Type B pancreatic cell (in vitro differentiated cells): ENCODE results near the gene CRLF2. TPM values are rescaled to one million over a fixed set of nuclear protein-coding genes. Genes with fewer than 3 reads are reported as not detected.
"Not testable (repeated sequence)": the region's sequence is repeated elsewhere in the genome, so short reads cannot be mapped to it uniquely, and the experiment has no call there.

Experiments used
- DNase-seq: peaks from one replicate; pipeline ENCODE4 v3.0.0; 2021; ENCODE audit warnings: mixed read lengths; ENCODE audit not compliant: unreplicated experiment; ENCODE audit errors: extremely low spot score
- H3K27ac Mint-ChIP-seq: 2 replicates; pipeline ENCODE4 v1.8.0; 2021; ENCODE audit warnings: mild to moderate bottlenecking, mixed read lengths
- H3K27me3 Mint-ChIP-seq: 2 replicates; pipeline ENCODE4 v1.8.0; 2021; ENCODE audit warnings: mixed read lengths
- H3K36me3 Mint-ChIP-seq: 2 replicates; pipeline ENCODE4 v1.8.0; 2021; ENCODE audit warnings: mixed read lengths
- H3K4me1 Mint-ChIP-seq: one replicate; pipeline ENCODE4 v1.8.0; 2021; ENCODE audit warnings: mixed read lengths; ENCODE audit not compliant: unreplicated experiment
- H3K4me3 Mint-ChIP-seq: 2 replicates; pipeline ENCODE4 v1.8.0; 2021; ENCODE audit warnings: mild to moderate bottlenecking, mixed read lengths
- H3K9me3 Mint-ChIP-seq: 2 replicates; pipeline ENCODE4 v1.8.0; 2021; ENCODE audit warnings: mixed read lengths
- total RNA-seq: library from RNA; stranded (reverse); gene quantifications from 2 replicates; pipeline ENCODE4 v1.2.1, GENCODE V29; 2021; ENCODE audit warnings: low replicate concordance
- TF ChIP-seq, protein P1 (sequence below): fragments of 200-600 bp; sonication (generic); conservative IDR thresholded peaks from 2 replicates; pipeline ENCODE4 v1.5.0; 2021; ENCODE audit warnings: antibody characterized with exemption, mild to moderate bottlenecking

Gene CRLF2
- total RNA-seq, 1 donor from 2014 or later = not detected

DNA sequence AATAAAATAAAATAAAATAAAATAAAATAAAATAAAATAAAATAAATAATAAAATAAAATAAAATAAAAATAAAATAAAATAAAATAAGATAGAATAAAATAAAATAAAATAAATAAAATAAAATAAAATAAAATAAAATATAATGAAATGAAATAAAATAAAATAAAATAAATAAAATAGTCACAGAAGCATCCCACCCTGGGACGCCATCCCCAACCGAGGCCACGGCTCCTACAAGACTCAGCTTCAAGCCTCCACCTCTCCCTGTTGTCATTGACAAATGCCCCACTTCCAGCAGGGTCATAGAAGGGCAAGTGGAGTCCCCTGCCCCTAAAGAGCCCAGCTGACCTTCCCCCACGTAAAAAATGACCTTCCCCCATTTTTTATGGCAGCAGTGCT, 30.2 kb downstream of the CRLF2 start:
- H3K27ac Mint-ChIP-seq = no peak overlapping the region
- TF ChIP-seq, protein P1, sequence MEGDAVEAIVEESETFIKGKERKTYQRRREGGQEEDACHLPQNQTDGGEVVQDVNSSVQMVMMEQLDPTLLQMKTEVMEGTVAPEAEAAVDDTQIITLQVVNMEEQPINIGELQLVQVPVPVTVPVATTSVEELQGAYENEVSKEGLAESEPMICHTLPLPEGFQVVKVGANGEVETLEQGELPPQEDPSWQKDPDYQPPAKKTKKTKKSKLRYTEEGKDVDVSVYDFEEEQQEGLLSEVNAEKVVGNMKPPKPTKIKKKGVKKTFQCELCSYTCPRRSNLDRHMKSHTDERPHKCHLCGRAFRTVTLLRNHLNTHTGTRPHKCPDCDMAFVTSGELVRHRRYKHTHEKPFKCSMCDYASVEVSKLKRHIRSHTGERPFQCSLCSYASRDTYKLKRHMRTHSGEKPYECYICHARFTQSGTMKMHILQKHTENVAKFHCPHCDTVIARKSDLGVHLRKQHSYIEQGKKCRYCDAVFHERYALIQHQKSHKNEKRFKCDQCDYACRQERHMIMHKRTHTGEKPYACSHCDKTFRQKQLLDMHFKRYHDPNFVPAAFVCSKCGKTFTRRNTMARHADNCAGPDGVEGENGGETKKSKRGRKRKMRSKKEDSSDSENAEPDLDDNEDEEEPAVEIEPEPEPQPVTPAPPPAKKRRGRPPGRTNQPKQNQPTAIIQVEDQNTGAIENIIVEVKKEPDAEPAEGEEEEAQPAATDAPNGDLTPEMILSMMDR = no peak
- peaks cover 5% of the 10 kb centered on the region for H3K4me1 Mint-ChIP-seq
- no peaks in the 10 kb centered on the region for H3K36me3 Mint-ChIP-seq
- no peaks in the 10 kb centered on the region for H3K27me3 Mint-ChIP-seq
- DNase-seq = no peak
- H3K9me3 Mint-ChIP-seq = no peaks in the 10 kb centered on the region
- H3K4me3 Mint-ChIP-seq = no peak overlapping the region

DNA sequence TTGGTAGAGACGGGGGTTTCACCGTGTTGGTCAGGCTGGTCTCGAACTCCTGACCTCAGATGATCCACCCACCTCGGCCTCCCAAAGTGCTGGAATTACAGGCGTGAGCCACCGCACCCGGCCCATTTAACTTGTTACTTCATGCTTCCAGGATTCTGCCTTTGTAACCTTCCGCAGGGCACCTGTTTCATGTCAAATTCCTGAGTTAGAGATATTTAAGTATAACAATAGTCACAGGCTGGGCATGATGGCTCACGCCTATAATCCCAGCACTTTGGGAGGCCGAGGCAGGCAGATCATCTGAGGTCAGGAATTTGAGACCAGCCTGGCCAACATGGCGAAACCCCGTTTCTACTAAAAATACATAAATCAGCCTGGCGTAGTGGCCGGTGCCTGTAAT, 30.8 kb downstream of the CRLF2 start:
- H3K4me3 Mint-ChIP-seq, H3K36me3 Mint-ChIP-seq, H3K9me3 Mint-ChIP-seq, H3K27me3 Mint-ChIP-seq, H3K4me1 Mint-ChIP-seq, H3K27ac Mint-ChIP-seq: not testable (repeated sequence)
- peak; percentile 29 for DNase-seq

DNA sequence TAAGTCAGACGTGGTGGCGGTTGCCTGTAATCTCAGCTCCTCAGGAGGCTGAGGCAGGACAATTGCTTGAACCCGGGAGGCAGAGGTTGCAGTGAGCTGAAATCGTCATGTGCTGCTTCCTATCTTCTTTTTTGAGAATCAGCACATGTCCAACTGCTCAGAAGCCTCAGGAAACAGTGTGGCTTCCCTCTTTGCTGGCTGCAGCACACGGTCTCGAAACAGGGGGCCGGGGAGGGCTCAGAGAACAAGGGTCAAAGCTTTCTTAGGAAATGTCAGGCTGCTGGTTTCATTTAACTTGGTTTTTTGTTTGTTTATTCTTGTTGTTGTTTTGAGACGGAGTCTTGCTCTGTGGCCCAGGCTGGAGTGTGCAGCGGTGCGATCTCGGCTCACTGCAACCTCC, 31.3 kb downstream of the CRLF2 start:
- no peaks in the 10 kb centered on the region for H3K27me3 Mint-ChIP-seq

DNA sequence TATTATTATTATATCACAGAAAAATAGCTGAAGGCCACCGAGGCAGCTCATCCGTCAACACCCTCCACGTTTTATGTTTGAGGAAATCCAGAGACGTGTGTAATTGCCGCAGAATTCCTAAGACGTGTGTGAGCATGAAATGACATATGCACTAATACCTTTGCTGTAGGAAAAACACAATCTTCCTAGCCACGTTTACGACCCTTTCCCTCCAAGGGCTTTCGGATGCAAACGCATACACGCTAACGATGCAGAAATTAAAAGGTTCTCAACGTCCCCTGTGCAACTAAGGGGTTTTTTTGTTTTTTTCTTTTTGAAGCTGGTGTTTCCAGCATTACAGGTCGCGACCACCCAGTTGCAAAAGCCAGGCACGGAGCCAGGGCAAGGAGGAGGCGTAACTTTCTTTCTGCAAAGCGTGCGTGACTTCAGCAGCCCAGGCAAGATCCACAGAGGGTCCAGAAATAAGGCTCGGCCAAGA, 33.8 kb downstream of the CRLF2 start:
- Mint-ChIP-seq H3K4me3 (peak overlapping the region; percentile 80), H3K27ac (peak overlapping the region; percentile 73), H3K4me1 (peaks cover 5% of the 10 kb centered on the region), H3K9me3 (no peaks in the 10 kb centered on the region), H3K27me3 (peaks cover 3% of the 10 kb centered on the region), H3K36me3 (no peaks in the 10 kb centered on the region)
- peak; percentile 67 for DNase-seq
- TF ChIP-seq, protein P1 = no peak

More for the DNA sequence above, 31.3 kb downstream of the CRLF2 start:
- DNase-seq = no peak
- Mint-ChIP-seq H3K9me3 (no peaks in the 10 kb centered on the region), H3K27ac (no peak overlapping the region), H3K4me3 (no peak overlapping the region), H3K36me3 (no peaks in the 10 kb centered on the region), H3K4me1 (peaks cover 5% of the 10 kb centered on the region)
- TF ChIP-seq, protein P1 = no peak

DNA sequence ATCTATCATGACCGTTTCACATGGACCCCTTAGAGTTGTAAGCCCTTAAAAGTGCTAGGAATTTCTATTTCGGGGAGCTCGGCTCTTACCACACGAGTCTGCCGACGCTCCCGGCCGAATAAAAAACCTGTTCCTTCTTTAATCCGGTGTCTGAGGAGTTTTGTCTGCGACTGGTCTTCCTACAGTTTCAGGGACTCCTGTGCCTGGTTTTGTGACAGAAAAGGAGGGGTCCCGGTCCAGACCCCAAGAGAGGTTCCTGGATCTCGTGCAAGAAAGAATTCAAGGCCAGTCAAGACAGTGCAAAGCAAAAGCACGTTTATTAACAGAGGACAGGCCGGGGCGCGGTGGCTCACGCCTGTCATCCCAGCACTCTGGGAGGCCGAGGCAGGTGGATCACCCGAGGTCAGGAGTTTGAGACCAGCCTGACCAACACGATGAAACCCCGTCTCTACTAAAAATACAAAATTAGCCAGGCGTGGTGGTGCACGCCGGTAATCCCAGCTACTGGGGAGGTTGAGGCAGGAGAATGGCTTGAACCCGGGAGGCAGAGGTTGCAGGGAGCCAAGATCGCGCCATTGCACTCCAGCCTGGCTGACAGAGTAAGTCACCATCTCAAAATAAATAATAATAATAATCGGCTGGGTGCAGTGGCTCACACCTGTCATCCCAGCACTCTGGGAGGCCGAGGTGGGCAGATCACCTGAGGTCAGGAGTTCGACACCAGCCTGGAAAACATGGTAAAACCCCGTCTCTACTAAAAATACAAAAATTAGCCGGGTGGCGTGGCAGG, 35.7 kb downstream of the CRLF2 start:
- not testable (repeated sequence) for H3K27ac Mint-ChIP-seq, H3K36me3 Mint-ChIP-seq, H3K4me3 Mint-ChIP-seq, H3K9me3 Mint-ChIP-seq, H3K4me1 Mint-ChIP-seq
- peak; percentile 39 for DNase-seq
- peaks cover 19% of the 10 kb centered on the region for H3K27me3 Mint-ChIP-seq

DNA sequence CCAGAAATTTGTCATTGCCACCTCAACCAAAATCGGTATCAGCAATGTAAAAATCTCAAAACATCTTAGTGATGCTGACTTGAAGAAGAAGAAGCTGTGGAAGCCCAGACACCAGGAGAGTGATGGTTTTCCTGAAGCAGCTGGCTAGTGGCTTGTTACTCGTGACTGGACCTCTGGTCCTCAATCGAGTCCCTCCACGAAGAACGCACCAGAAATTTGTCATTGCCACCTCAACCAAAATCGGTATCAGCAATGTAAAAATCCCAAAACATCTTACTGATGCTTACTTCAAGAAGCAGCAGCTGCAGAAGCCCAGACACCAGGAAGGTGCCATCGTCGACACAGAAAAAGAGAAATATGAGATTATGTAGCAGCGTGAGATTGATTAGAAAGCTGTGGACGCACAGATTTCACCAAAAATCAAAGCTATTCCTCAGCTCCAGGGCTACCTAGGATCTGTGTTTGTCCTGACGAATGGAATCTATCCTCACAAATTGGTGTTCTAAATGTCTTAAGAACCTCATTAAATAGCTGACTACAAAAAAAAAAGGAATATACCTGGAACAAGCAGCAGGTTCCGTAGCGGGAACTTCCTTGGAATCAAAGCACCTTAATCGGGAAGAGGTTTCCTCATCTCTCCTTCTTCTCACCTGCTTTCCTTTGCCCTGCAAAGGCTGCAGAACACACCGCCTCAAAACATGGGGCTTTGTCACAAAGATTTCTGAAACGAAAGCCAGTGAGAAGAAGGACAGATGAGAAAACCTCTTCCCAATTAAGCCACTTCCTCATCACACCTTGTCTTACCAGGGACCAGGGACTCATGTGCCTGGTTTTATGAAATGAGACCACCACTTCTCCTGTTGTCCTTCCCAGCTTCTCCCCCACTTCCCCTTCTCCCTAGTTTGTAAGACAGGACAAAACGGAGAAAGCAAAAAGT, 37.6 kb downstream of the CRLF2 start:
- Mint-ChIP-seq H3K27me3 (peaks cover 31% of the 10 kb centered on the region), H3K4me1 (peaks cover 11% of the 10 kb centered on the region)
- H3K27ac Mint-ChIP-seq, H3K36me3 Mint-ChIP-seq, H3K9me3 Mint-ChIP-seq, H3K4me3 Mint-ChIP-seq: not testable (repeated sequence)
- peak; percentile 1 for DNase-seq

DNA sequence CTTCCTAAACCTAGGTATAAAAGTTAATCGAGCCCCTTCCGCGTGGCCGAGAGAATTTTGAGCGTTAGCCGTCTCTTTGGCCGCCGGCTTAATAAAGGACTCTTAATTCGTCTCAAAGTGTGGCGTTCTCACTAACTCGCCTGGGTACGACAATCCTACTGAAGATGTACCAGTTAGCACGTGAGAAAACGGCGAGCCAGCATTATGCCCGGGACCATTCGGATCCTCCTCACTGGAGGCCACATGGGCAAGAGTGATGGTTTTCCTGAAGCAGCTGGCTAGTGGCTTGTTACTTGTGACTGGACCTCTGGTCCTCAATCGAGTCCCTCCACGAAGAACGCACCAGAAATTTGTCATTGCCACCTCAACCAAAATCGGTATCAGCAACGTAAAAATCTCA, 39.0 kb downstream of the CRLF2 start:
- peak; percentile 59 for DNase-seq
- peaks cover 34% of the 10 kb centered on the region for H3K27me3 Mint-ChIP-seq
- H3K4me1 Mint-ChIP-seq, H3K27ac Mint-ChIP-seq, H3K9me3 Mint-ChIP-seq, H3K4me3 Mint-ChIP-seq, H3K36me3 Mint-ChIP-seq: not testable (repeated sequence)
